Karpas-422 (cell line): Measurements from ENCODE around the gene PSMD11. TPM values are rescaled to one million over a fixed set of nuclear protein-coding genes. Genes with fewer than 3 reads are reported as not detected.
A peak's percentile ranks its signal among the peaks of the same experiment; 100 is the strongest.

Experiments
- DNase-seq: peaks from one replicate; pipeline ENCODE4 v3.0.0-alpha.2; 2015
- H2AFZ ChIP-seq: fragments of 200-600 bp; sonication (generic); 2 replicates; pipeline ENCODE4 v1.6.1; 2014; ENCODE audit warnings: antibody characterized with exemption, low read length, mixed read lengths
- H3K27ac ChIP-seq: fragments of 200-600 bp; sonication (generic); 2 replicates; pipeline ENCODE4 v1.5.1; 2014; ENCODE audit warnings: mild to moderate bottlenecking, low read length, moderate library complexity
- H3K27me3 ChIP-seq: fragments of 200-600 bp; sonication (generic); 2 replicates; pipeline ENCODE4 v1.6.1; 2014; ENCODE audit warnings: low read length, mixed read lengths
- H3K36me3 ChIP-seq: fragments of 200-600 bp; sonication (generic); 2 replicates; pipeline ENCODE4 v1.6.1; 2014; ENCODE audit warnings: low read length, mixed read lengths; ENCODE audit not compliant: insufficient read depth
- H3K4me1 ChIP-seq: fragments of 200-600 bp; sonication (generic); 2 replicates; pipeline ENCODE4 v1.6.1; 2014; ENCODE audit warnings: mild to moderate bottlenecking, low read length, mixed read lengths
- H3K4me2 ChIP-seq: fragments of 200-600 bp; sonication (generic); 2 replicates; pipeline ENCODE4 v1.6.1; 2014; ENCODE audit warnings: low read length, low read depth, mild to moderate bottlenecking; ENCODE audit not compliant: poor library complexity, severe bottlenecking
- H3K4me3 ChIP-seq: fragments of 200-600 bp; sonication (generic); 2 replicates; pipeline ENCODE4 v1.5.1; 2014; ENCODE audit warnings: mild to moderate bottlenecking, antibody characterized with exemption, low read length, mixed read lengths
- H3K79me2 ChIP-seq: fragments of 200-600 bp; sonication (generic); 2 replicates; pipeline ENCODE4 v1.6.1; 2014; ENCODE audit warnings: mild to moderate bottlenecking, low read length, mixed read lengths
- H3K9ac ChIP-seq: fragments of 200-600 bp; sonication (generic); 2 replicates; pipeline ENCODE4 v1.6.0; 2014; ENCODE audit warnings: low read length
- H3K9me2 ChIP-seq: fragments of 200-600 bp; sonication (generic), shearing (Covaris generic); replicated peaks from 2 replicates; pipeline ENCODE4 v1.6.0; 2014; ENCODE audit warnings: mild to moderate bottlenecking, low read length, moderate library complexity; ENCODE audit not compliant: insufficient read depth
- H3K9me3 ChIP-seq: fragments of 300-700, 200-600 bp; sonication (generic); 2 replicates; pipeline ENCODE4 v1.6.1; 2014; ENCODE audit warnings: low read length, mixed read lengths
- H4K20me1 ChIP-seq: fragments of 200-600 bp; sonication (generic); 2 replicates; pipeline ENCODE4 v1.6.1; 2014; ENCODE audit warnings: mild to moderate bottlenecking, antibody characterized with exemption, low read length, low read depth; ENCODE audit not compliant: insufficient read depth
- total RNA-seq: library from RNA; depleted of rRNA; stranded (reverse); fragments of >200 nt; shearing (Covaris generic); gene quantifications from 2 replicates; pipeline ENCODE4 v1.2.3, GENCODE V29; 2014; ENCODE audit warnings: low replicate concordance

The PSMD11 gene
- total RNA-seq, 1 experiment from 2014 or later, result 79.6 TPM

DNA sequence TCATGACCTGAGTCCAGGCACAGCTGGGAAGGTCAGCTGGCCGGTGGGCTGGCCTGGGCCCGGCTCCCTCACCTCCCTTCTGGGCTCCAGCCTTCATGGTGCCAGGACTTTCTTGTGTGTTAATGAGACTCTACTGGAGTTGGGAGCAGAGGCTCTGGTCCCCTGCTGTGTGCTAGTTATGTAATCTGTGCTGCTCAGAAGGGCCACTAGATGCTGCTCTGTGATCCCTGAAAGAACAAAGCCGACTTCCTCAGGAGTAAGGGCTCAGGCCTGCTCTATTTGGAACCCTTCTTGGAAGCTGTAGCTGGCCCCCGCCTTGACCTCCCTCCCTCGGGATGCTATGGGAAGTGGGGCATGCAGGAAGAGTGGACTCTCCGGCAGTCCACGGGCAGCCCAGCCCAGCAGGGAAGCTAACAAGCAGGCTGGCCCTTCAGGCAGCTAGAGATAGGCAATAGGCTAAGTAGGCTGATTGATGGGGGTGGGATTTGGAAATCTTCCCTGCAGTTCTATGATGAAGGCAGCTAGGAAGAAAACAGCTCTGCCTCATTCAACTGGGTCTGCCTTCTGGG is 39.2 kb downstream of the PSMD11 start:
- peaks cover 5% of the 10 kb centered on the region for H3K4me1 ChIP-seq
- no peaks in the 10 kb centered on the region for H3K9me3 ChIP-seq
- no peaks in the 10 kb centered on the region for H3K79me2 ChIP-seq
- no peak overlapping the region for H2AFZ ChIP-seq
- DNase-seq, result peak; percentile 68
- H3K27me3 ChIP-seq, result no peaks in the 10 kb centered on the region
- no peak overlapping the region for H3K9ac ChIP-seq
- peaks cover 21% of the 10 kb centered on the region; the same call in 1 of the 2 replicates for H3K36me3 ChIP-seq
- H3K27ac ChIP-seq, result no peak overlapping the region
- no peaks in the 10 kb centered on the region for H3K9me2 ChIP-seq
- peaks cover 12% of the 10 kb centered on the region; the same call in 1 of the 2 replicates for H4K20me1 ChIP-seq
- H3K4me3 ChIP-seq, result no peak overlapping the region
- no peak overlapping the region for H3K4me2 ChIP-seq

- Histone ChIP-seq H3K4me2 (no peak overlapping the region), H3K27me3 (no peaks in the 10 kb centered on the region), H3K9me3 (no peaks in the 10 kb centered on the region), H3K9me2 (no peaks in the 10 kb centered on the region), H3K36me3 (peaks cover 18% of the 10 kb centered on the region; the same call in 1 of the 2 replicates), H2AFZ (no peak overlapping the region), H3K4me3 (no peak overlapping the region), H4K20me1 (peaks cover 13% of the 10 kb centered on the region; the same call in 1 of the 2 replicates), H3K4me1 (peaks cover 5% of the 10 kb centered on the region), H3K79me2 (no peaks in the 10 kb centered on the region), H3K27ac (no peak overlapping the region), H3K9ac (no peak overlapping the region)
- peak; percentile 48 for DNase-seq
These were observed 39.7 kb downstream of the PSMD11 start for GRCh38 chr17:32484041-32484461.

GRCh38 chr17:32484628-32485027 is 40.3 kb downstream of the PSMD11 start:
- Histone ChIP-seq H3K4me1 (peaks cover 5% of the 10 kb centered on the region), H4K20me1 (peaks cover 13% of the 10 kb centered on the region; the same call in 1 of the 2 replicates), H2AFZ (no peak overlapping the region), H3K4me3 (no peak overlapping the region), H3K27me3 (no peaks in the 10 kb centered on the region), H3K9me2 (no peaks in the 10 kb centered on the region), H3K79me2 (no peaks in the 10 kb centered on the region), H3K27ac (no peak overlapping the region), H3K36me3 (peaks cover 13% of the 10 kb centered on the region; the same call in 1 of the 2 replicates), H3K9me3 (no peaks in the 10 kb centered on the region), H3K9ac (no peak overlapping the region), H3K4me2 (no peak overlapping the region)
- no peak for DNase-seq

DNA sequence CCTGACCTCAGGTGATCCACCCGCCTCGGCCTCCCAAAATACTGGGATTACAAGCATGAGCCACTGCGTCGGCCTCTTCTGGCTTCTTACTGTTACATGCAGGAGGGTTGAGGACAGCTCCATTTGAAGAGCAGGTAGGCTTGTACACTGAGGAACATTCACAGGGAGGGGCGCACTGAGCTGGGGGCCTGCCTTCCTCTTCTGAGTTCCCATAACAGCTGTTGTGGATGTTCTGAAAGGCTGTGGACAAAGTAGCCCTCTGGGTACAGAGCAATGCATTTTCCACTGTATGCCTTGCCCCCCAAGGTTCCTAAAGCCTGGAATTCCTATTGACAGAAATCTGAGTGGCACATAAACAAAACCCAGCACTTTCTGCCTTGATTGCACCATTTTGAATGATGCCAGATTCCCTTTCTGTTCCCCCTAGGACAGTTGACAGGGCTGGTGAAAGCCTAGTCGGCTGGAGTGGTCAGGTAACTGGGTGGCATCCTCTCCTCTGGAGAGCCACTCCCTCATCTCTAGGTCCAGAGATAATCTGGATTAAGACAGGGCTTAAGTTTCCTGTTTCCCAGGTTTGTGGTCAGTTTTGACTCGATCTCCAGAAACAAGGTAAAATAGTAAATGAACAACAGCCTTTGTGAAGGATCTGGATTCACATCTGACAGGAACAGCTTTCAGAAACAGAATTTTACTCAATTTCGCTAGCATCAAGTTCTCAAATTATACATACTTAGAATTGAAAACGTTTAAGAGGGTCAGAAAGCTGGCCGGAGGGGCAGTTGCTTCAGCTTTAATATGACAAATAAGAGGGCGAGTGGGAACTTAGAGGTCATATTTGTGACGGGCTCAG is 41.2 kb downstream of the PSMD11 start:
- H3K27ac ChIP-seq, result no peak overlapping the region
- no peaks in the 10 kb centered on the region for H3K9me3 ChIP-seq
- DNase-seq, result no peak
- peaks cover 13% of the 10 kb centered on the region; the same call in 1 of the 2 replicates for H4K20me1 ChIP-seq
- no peak overlapping the region for H2AFZ ChIP-seq
- H3K9me2 ChIP-seq, result no peaks in the 10 kb centered on the region
- H3K79me2 ChIP-seq, result no peaks in the 10 kb centered on the region
- peaks cover 5% of the 10 kb centered on the region for H3K4me1 ChIP-seq
- no peak overlapping the region for H3K4me2 ChIP-seq
- no peak overlapping the region for H3K4me3 ChIP-seq
- H3K36me3 ChIP-seq, result peaks cover 6% of the 10 kb centered on the region; the same call in 1 of the 2 replicates
- no peaks in the 10 kb centered on the region for H3K27me3 ChIP-seq
- H3K9ac ChIP-seq, result no peak overlapping the region

- H3K9ac ChIP-seq, result peak overlapping the region; percentile 52
- peak overlapping the region; percentile 42 for H3K4me2 ChIP-seq
- no peaks in the 10 kb centered on the region for H3K9me3 ChIP-seq
- H2AFZ ChIP-seq, result peak overlapping the region; percentile 65; the same call in 1 of the 2 replicates
- H3K36me3 ChIP-seq, result 0 out of 2 replicates have a peak, but pooled peaks cover 5% of the 10 kb centered on the region
- H3K9me2 ChIP-seq, result no peaks in the 10 kb centered on the region
- no peaks in the 10 kb centered on the region for H3K79me2 ChIP-seq
- H4K20me1 ChIP-seq, result peaks cover 13% of the 10 kb centered on the region; the same call in 1 of the 2 replicates
- peaks cover 5% of the 10 kb centered on the region for H3K4me1 ChIP-seq
- H3K27me3 ChIP-seq, result no peaks in the 10 kb centered on the region
- no peak overlapping the region for H3K27ac ChIP-seq
- H3K4me3 ChIP-seq, result peak overlapping the region; percentile 51; the same call in 1 of the 2 replicates
- DNase-seq, result peak; percentile 87
These were observed 41.9 kb downstream of the PSMD11 start for GRCh38 chr17:32486111-32486700.

- Histone ChIP-seq H3K36me3 (0 out of 2 replicates have a peak, but pooled peaks cover 5% of the 10 kb centered on the region), H2AFZ (peak within 1 kb of the TSS; percentile 65; the same call in 1 of the 2 replicates), H3K4me3 (peak within 1 kb of the TSS; percentile 51; the same call in 1 of the 2 replicates), H3K79me2 (no peaks in the 10 kb centered on the region), H3K4me2 (peak within 1 kb of the TSS; percentile 42), H3K9ac (peak within 1 kb of the TSS; percentile 52), H3K27ac (no peak within 1 kb of the TSS), H3K9me2 (no peaks in the 10 kb centered on the region), H3K9me3 (no peaks in the 10 kb centered on the region), H4K20me1 (peaks cover 13% of the 10 kb centered on the region; the same call in 1 of the 2 replicates), H3K4me1 (peaks cover 5% of the 10 kb centered on the region), H3K27me3 (no peaks in the 10 kb centered on the region)
- peak; percentile 80 for DNase-seq
These were observed 42.6 kb downstream of the PSMD11 start, which contains the start of gene CDK5R1 for GRCh38 chr17:32486701-32487472. Gene CDK5R1, plus strand, starts transcription at chr17:32486993. Its CDS starts 628 bp downstream, at chr17:32487621.

DNA sequence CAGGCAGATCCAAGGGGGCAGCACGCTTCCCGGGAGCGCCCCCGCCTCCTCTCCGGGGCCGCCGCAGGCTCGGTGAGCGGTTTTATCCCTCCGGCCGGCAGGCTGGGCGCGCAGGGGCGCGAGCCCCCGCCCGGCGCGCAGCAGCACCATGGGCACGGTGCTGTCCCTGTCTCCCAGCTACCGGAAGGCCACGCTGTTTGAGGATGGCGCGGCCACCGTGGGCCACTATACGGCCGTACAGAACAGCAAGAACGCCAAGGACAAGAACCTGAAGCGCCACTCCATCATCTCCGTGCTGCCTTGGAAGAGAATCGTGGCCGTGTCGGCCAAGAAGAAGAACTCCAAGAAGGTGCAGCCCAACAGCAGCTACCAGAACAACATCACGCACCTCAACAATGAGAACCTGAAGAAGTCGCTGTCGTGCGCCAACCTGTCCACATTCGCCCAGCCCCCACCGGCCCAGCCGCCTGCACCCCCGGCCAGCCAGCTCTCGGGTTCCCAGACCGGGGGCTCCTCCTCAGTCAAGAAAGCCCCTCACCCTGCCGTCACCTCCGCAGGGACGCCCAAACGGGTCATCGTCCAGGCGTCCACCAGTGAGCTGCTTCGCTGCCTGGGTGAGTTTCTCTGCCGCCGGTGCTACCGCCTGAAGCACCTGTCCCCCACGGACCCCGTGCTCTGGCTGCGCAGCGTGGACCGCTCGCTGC is 43.3 kb downstream of the PSMD11 start:
- no peaks in the 10 kb centered on the region for H3K27me3 ChIP-seq
- no peak overlapping the region for H3K4me2 ChIP-seq
- no peak overlapping the region for H3K27ac ChIP-seq
- no peaks in the 10 kb centered on the region for H3K79me2 ChIP-seq
- no peak for DNase-seq
- H3K4me1 ChIP-seq, result peaks cover 6% of the 10 kb centered on the region
- H3K9ac ChIP-seq, result no peak overlapping the region
- no peaks in the 10 kb centered on the region for H3K36me3 ChIP-seq
- no peak overlapping the region for H2AFZ ChIP-seq
- H3K9me3 ChIP-seq, result no peaks in the 10 kb centered on the region
- H3K9me2 ChIP-seq, result no peaks in the 10 kb centered on the region
- no peak overlapping the region for H3K4me3 ChIP-seq
- H4K20me1 ChIP-seq, result peaks cover 13% of the 10 kb centered on the region; the same call in 1 of the 2 replicates
